Iris pigment epithelial cell (primary cell): ENCODE data around the gene ZNF274.
"Not testable (repeated sequence)": the region's sequence is repeated elsewhere in the genome, so short reads cannot be mapped to it uniquely, and the experiment has no call there.

Experiments used
- DNase-seq: peaks from one replicate; pipeline ENCODE4 v3.0.0-alpha.2; 2011; ENCODE audit warnings: low read depth

ZNF274 gene

DNA sequence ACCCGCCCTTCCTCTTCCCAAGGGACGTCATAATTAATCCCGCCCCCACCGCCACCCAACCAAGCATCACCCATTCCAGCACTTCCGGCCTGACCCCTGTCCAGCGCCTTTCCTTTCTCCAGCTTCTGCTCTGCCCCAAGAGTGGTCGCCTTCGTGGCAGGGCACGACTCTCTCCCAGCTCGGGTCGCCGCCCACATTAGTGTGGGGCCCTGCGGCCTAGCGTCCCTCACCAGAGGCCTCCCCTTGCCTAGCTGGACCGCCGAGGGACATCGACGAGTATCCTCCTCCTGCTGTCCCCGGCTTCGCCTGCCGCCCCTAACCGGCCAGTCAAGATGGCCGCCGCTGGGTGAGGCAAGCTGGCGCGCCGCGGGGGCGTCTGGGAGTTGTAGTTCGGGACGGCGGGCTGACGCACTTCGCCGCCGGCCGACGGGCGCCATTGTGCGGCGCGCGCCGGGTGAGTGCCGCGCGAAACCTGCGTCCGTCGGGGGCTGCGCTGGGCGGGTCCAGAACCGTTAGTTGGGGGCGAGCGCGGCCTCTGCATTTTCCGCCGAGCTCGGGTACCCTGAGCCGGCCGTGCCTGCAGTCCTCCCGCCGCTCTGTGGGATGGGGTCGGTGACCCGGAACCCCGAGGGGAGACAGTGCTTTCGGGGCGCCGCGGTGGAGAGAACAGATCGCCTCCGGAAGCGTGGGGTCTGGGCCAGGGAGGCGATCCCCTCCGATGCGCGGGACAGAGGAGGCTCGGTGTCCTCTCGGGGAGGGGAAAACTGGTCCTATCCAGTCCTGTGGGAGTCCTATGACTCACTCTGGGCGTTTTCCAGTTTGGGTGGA is at the start of gene ZNF274:
Gene ZNF274, plus strand, starts transcription at position 73 of the 828 bp plus-strand sequence. CDS start 905 bp downstream, outside the sequence.
- DNase-seq: peak; percentile 97

DNA sequence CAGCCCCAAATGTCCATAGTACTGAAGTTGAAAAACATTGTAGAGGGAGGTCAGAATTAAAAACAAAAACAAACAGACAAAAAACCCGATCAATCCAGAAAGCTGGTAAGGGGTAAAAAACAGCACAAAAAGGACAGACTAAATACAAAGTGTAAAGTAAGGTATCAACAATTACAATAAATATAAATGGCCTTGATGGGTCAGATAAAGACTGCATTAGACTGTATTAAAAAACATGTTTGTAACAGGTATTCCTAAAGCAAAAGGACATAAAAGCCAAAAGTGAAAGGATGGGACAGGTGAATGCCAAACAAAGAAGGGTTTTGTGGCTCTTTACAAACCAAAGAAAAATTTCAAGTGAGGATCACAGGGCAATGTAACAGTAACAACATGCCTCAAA is 48.6 kb upstream of the ZNF274 start:
- no peak for DNase-seq

GRCh38 chr19:58145849-58146248 is 37.0 kb upstream of the ZNF274 start:
- DNase-seq: no peak

DNA sequence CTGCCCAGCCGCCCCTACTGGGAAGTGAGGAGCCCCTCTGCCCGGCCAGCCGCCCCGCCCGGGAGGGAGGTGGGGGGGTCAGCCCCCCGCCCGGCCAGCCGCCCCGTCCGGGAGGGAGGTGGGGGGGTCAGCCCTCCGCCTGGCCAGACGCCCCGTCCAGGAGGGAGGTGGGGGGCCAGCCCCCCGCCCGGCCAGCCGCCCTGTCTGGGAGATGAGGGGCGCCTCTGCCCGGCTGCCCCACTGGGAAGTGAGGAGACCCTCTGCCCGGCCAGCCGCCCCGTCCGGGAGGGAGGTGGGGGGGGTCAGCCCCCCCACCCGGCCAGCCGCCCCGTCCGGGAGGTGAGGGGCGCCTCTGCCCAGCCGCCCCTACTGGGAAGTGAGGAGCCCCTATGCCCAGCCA is 35.4 kb upstream of the ZNF274 start:
- DNase-seq: not testable (repeated sequence)

DNA sequence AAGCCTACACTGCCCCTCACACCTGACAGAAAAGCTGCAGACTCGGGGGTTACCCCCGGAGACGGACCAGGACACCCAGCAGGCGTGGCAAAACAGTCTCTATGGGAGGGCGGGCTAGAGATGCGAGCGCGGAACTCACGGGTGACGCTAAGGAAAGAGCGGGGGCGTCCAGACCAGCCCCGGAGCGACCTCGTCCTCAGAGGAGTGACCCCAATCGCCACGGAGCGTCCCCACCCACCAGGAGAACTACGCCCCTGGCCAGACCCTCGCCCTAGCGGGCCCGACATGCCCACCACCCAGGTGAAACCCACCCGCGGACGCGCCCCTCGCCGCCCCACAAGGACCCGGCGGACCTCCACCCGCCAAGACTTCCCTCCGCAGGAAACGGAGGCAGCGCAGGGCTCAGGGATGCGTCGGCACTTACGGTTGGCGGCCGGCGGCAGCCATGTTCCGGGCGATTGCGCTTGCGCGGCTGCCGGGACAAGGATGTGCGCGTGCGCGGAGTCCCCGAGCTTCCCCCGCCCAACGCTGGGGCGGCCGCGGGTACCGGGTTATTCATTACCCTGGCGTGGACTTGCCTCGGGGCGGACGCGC is 32.4 kb upstream of the ZNF274 start, which contains the start of gene ZNF329:
Gene ZNF329, minus strand, starts transcription at position 462 of the 594 bp plus-strand sequence. CDS start 21,286 bp downstream, outside the sequence.
- peak; percentile 82 for DNase-seq

GRCh38 chr19:58153386-58153785 is 29.5 kb upstream of the ZNF274 start:
- no peak for DNase-seq

DNA sequence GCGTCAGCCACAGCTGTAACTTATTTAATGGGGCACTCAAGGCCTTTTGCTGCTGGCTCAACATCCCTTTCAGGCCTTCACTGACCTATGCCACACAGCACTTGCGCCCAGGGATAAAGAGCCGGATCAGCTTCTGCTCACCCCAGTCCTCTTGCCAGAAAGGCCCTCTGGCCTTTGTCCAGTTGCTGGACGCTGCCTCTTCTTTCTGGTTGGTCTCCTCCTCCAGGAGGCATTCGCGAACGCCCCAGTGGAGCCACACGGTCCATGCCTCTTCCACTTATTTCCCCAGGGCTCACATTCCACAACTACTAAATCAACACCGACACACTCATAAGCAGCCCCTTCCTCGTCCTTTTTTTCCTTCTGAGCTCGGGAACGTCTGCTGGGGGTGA is 28.6 kb upstream of the ZNF274 start:
- DNase-seq: peak; percentile 65

GRCh38 chr19:58154679-58155648 is 27.9 kb upstream of the ZNF274 start:
- DNase-seq: peak; percentile 93

DNA sequence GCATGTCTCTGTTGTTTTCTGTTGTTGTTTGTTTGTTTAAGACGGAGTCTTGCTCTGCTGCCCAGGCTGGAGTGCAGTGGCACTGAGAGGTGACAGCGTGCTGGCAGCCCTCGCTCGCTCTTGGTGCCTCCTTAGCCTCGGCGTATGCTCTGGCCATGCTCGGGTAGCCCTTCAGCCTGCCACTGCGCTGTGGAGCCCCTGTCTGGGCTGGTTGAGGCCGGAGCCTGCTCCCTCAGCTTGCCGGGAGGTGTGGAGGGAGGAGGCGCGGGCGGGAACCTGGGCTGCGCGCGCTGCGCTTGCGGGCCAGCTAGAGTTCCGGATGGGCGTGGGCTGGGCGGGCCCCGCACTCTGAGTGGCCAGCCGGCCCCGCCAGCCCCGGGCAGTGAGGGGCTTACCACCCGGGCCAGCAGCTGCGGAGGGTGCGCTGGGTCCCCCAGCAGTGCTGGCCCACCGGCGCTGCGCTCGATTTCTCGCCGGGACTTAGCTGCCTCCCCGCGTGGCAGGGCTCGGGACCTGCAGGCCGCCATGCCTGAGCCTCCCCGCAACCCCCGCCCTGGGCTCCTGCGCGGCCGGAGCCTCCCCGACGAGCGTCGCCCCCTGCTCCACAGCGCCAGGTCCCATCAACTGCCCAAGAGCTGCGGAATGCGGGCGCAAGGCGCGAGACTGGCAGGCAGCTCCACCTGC is 25.7 kb upstream of the ZNF274 start:
- DNase-seq: no peak

- no peak for DNase-seq
Measured at GRCh38 chr19:58166268-58166667, 16.6 kb upstream of the ZNF274 start.

- no peak for DNase-seq
Measured at GRCh38 chr19:58166708-58167280, 16.1 kb upstream of the ZNF274 start.

DNA sequence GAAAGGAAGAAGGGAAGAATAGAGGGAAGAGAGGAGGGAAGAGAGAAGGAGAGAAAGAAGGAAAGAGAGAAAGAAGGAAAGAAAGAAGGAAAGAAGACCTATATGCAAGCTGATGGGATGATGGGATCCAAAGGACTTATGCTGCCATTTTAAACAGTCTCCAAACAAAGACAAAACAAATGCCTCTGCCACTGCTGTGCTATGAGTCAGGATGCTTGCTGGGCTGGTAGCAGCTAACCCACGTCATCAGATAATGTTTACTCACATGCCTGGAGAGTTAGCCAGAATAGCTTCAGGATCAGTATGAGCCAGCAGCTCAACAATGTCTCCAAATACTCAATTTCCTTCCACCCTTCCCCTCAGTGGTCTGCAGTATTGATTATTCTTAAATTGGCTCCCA is 12.0 kb upstream of the ZNF274 start:
- DNase-seq: peak; percentile 61

GRCh38 chr19:58181902-58182576 is 822 bp upstream of the ZNF274 start:
- DNase-seq: peak; percentile 51

DNA sequence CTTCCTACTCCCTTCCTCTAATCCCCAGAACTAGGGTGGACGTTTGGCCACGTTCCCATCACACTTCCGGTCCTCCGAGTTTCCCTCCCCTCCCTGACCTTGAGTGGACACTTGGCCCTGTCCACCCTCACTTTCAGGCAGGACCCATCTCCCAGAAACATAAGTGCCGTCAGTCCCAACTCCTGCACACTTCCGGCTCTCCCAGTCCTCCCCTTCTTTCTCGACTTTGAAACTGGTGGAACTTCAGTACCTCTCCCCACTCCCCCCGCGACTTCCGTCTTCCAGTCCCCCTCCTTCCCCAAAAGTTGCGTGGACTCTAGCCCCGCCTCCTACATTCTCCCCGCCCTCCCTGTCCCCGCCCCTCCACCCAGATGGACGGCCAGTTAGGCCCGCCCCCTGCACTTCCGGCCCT is 278 bp upstream of the ZNF274 start:
- DNase-seq: no peak

- DNase-seq: no peak
Measured at GRCh38 chr19:58183817-58184215, 955 bp downstream of the ZNF274 start.

- peak; percentile 17 for DNase-seq
Measured at GRCh38 chr19:58196901-58197616, 14.2 kb downstream of the ZNF274 start.

GRCh38 chr19:58203814-58204475 is 21.1 kb downstream of the ZNF274 start:
- peak; percentile 41 for DNase-seq

GRCh38 chr19:58204566-58204965 is 21.7 kb downstream of the ZNF274 start:
- no peak for DNase-seq

- DNase-seq: no peak
Measured at GRCh38 chr19:58209577-58209976, 26.7 kb downstream of the ZNF274 start.
